Inferior parietal cortex (tissue), 1 donor: ENCODE data around the gene FBXO45.
A peak's percentile ranks its signal among the peaks of the same experiment; 100 is the strongest.
"Not testable (repeated sequence)": the region's sequence is repeated elsewhere in the genome, so short reads cannot be mapped to it uniquely, and the experiment has no call there.

Experiments
- DNase-seq: peaks from one replicate; pipeline ENCODE4 v3.0.0-alpha.2; 2016; ENCODE audit errors: extremely low spot score

The FBXO45 gene

DNA sequence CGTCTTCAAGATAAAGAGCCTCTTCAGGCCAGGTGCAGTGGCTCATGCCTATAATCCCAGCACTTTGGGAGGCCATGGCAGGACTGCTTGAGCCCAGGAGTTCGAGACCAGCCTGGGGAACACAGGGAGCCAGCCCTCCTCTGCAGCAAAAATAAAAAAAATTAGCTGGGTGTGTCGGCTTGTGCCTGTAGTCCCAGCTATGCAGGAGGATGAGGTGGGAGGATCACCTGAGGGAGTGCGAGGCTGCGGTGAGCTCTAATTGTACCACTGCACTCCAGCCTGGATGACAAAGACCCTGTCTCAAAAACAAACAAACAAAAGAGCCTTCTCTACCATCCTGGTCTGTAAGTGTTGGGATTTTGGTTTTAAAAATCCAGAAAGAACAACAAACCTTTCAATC, 11.2 kb upstream of the FBXO45 start:
- no peak for DNase-seq

DNA sequence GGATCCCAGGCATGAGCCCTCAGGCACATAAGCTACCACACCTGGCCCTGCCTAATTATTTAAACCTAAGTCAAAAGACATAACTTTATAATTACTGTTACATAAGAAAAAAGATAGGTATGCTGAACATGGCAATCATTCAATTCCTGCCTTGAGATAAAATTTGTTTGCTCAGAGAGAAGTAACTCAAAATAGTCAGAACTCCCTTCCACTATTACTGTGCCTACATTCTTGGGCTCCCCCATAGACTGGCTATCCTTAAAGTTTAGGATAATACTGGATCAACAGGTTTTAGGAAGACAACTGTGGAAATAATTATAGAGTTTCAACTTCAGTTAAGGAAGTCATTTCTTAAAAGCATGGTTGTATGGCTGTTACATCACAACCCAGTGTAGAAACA, 10.0 kb upstream of the FBXO45 start:
- no peak for DNase-seq

DNA sequence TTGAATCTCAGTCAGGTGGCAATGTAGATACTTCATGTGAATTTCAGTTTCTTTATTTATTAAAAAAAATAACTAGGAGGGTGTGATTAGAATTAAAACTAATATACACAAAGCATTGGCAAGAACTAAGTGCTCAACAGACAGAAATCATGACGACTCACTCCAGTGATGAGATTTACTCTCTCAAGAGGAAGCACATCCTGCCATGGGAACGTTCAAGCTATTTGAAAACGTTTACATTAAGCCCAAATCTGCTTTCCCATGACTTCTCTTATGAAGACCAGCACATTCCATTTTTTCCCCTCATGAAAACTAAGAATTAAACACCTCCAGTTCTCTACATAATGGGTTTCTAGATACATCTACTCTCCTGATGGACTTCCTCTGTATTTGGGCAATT, 8.6 kb upstream of the FBXO45 start:
- no peak for DNase-seq

DNA sequence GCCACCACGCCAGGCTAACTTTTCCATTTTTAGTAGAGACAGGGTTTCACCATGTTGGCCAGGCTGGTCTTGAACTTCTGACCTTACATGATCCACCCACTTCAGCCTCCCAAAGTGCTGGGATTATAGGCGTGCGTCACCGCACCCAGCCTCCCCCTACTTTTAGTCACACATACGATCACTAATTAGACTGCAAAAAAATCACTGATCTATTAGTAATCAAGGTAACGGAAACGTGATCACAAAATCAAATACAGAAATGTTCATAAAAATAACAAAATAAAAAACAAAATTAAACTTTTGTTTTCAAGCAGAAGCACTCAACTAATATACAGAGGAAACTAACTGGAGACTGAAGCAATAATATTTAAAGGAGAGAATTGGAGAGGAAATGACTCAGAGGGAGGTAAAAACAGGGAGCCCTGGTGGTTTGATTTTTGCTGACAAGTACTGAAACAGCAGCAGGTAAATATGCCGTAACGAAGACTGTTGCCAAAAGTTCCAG, 4.7 kb upstream of the FBXO45 start:
- no peak for DNase-seq

DNA sequence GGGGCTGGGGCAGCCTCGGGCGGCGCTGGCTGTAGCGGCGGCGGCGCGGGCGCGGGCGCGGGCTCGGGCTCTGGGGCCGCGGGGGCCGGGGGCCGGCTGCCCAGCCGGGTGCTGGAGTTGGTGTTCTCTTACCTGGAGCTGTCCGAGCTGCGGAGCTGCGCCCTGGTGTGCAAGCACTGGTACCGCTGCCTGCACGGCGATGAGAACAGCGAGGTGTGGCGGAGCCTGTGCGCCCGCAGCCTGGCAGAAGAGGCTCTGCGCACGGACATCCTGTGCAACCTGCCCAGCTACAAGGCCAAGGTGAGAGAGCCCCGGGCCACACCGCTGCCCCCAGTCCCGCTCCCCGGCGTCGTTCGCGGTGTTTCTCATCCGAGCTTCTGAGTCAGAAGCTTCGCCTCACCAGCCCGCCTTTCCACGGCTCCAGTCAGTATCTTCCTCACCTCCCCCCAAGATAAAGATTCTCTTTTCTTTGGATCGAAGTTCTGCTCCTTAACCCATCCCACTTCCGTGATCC, 600 bp downstream of the FBXO45 start:
- no peak for DNase-seq

DNA sequence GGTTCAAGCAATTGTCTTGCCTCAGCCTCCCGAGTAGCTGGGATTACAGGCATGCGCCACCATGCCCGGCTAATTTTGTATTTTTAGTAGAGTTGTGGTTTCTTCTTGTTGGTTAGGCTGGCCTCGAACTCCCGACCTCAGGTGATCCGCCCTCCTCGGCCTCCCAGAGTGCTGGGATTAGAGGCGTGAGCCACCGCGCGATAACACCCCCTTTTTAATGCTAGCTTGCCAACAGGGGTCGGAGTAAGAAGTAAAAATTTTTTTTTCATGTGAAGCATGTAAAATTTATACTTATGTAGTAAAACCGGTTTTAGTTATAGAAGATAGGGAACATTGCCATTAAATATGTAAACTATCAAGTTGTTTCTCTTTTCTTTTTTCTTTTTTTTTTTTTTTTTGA, 1.9 kb downstream of the FBXO45 start:
- not testable (repeated sequence) for DNase-seq

DNA sequence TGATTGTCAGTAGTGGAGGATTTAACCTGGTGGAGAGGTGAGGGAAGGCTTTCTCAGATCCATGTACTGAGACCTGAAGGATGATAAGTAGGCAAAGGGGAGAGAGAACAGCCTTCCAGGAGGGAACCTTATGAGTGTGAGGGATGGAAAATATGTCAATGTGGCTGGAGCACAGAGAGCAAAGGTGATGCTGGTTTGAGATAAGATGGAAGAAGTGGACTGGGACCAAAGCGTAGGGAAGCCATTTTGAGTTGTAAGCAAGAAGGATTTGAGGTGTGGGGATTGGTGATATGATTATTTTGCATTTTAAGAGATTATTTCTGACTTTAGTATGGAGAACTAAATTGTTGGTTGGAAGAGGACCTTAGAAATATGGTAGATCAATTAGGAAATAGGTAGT, 3.9 kb downstream of the FBXO45 start:
- no peak for DNase-seq

DNA sequence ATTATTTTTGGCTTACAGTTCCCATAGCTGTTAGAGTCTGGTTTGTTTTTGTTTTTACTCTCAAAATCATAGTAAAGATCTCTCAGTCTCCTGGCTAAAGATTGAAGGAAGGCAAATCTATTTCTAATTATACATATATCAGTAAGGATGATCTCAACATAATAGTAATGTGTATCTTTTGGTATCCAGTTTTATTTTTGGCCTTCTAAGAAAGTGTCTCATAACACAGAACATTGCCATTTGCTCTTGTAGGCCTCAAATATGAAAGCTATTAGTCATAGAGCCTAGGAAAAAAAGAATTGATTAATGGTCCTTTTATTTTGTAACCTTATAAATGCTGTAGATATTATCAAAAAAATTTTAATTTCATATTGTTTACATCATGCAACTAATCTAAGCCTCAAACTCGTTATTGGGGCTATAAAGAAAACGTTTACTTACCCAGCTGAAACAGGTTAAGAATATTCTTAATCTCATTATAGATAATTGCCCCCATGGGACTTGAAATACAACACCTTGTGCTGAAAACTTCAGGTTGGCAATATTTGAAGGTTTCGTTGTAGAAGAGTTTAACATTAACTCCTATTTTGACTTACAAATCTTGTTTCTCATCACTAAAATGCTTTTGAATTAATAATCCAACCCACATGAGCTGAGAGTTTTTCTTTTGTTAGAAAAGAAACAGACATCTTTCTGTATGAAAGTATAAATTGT, 16.7 kb downstream of the FBXO45 start:
- DNase-seq, result no peak

DNA sequence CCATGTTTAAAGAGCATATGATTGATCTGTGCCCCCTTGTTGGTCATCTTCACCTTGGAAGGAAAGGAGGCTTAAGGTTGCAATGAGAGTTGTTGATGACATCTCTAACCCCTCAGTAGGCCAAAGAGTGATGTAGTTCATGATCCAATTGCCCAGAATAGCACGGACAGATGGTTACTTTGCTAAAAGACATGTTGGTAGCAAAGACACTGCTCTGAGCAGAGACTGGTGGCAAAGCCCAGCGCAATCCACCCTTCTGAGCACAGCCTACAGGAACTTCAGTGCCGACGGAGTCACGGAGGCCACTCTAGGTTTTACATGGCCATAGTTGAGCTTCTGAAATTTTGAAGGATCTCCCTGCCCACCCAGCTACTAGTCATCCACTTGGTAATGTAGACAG, 21.8 kb downstream of the FBXO45 start:
- no peak for DNase-seq

DNA sequence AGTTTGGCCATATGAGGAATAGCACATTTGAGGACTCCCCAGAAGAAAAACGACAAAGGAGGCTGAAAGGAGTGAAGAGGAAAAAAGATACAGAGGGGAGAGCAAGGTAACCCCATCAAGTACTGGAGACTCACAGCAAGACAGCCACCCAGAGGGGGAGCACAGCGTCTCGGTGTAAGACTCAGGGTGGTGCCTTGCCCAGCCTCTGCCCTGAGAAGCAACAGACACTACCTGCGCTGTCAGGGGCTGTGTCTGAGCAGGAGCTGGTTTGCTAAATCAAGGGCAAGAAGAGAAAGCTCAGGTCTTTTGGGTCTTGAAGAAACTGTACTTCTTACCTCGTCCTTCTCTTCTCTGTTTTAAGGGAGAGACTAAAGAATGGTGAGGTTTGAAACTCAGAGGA, 27.9 kb downstream of the FBXO45 start:
- DNase-seq, result no peak

DNA sequence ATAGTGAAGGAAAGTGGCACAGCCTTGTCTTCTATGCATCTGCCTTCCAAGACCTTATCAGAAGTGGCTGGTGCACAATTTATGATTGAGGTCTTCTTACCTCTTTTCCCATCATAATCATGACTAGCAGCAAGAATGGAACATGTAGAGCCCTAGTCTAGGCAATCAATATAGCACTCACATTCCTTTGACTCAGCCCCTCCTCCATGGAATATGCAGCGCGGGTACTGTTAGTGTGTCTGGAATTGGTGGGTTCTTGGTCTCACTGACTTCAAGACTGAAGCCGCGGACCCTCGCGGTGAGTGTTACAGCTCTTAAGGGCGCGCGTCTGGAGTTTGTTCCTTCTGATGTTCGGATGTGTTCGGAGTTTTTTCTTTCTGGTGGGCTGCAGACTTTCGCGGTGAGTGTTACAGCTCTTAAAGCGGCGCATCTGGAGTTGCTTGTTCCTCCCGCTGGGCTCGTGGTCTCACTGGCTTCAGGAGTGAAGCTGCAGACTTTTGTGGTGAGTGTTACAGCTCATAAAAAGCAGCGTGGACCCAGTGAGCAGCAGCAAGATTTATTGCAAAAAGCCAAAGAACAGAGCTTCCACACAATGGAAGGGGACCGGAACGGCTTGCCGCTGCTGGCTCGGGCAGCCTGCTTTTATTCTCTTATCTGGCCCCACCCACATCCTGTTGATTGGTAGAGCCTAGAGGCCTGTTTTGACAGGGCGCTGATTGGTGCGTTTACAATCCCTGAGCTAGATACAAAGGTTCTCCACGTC, 29.7 kb downstream of the FBXO45 start:
- DNase-seq, result not testable (repeated sequence)

DNA sequence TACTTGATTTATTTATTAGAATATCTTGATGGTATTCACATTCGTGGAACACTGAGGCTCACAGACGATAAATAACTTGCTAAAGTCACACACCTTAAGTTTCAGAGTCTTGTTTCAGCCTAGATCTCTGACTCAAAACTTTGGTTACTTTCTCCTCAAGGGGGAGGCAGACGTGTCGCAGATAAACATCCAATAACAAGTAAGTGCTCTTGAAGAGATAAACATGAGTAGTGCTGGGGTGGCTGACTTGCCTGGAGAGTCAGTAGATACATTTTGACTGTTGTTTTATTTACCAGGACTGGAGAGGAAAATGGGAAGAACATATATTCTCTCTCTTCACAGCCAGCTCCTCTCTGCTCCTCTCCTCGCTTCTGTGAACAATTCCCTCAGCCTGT, 31.3 kb downstream of the FBXO45 start:
- DNase-seq, result no peak

DNA sequence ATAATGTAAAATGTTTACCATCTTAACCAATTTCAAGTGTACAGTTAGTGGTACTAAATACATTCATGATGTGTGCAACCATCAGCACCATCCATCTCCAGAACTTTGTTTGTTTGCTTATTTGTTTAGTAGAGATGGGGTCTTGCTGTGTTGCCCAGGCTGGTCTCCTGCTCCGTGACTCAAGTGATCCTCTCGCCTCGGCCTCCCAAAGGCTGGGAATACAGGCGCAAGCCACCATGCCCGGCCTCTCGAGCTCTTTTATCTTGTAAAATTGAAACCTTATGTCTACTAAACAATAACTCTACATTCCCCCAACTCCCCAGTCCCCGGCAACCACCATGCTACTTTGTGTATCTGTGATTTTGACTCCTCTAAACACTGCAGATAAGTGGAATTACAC, 31.9 kb downstream of the FBXO45 start:
- no peak for DNase-seq

DNA sequence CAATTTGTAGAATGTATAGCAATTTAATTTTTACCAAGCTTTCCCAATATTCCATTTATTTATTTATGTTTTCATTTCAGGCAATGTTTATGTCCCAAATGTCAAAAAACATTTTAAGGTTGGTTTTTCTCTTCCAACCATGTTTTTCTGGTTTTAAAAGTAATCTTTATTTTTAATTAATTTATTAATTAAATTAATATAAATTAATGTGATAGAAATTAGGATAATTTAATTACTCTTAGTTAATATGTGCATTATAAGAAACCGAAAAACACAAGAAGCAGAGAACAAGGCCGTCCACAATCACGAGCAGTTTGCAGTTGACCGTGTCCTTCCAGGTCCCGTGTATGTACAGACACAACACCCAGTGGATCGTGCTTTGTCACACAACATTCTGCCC, 34.2 kb downstream of the FBXO45 start:
- no peak for DNase-seq

DNA sequence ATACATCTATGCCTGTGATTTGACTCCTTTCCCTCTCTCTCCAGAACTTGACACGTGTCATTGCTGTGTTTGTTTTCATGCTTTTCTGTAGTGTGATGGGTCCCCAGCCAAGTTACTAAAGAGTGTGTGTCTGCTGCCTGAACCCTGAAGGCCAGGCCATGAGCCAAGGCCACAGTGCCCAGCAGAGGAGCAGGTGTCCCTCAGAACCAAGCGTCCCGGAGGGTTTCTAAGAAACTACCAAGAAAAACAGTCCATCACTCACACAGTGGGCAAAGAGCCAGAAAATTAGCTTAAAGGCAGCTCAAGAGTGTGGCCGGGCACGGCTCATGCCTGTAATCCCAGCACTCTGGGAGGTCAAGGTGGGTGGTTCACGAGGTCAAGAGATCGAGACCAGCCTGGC, 35.2 kb downstream of the FBXO45 start:
- no peak for DNase-seq

DNA sequence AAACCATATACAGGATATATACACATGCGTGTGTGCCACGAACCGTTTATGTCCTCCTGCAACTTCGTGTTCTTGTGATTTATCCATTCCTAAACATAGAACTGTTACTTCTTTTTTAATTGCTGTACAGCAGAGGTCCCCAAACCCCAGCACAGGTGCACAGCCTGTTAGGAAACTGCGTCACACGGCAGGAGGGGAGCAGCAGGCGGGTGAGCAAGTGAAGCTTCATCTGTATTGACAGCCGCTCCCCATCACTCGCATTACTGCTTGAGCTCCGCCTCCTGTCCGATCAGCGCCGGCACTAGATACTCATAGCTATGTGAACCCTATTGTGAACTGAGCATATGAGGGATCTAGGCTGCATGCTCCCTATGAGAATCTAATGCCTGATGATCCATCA, 36.1 kb downstream of the FBXO45 start:
- DNase-seq, result no peak

DNA sequence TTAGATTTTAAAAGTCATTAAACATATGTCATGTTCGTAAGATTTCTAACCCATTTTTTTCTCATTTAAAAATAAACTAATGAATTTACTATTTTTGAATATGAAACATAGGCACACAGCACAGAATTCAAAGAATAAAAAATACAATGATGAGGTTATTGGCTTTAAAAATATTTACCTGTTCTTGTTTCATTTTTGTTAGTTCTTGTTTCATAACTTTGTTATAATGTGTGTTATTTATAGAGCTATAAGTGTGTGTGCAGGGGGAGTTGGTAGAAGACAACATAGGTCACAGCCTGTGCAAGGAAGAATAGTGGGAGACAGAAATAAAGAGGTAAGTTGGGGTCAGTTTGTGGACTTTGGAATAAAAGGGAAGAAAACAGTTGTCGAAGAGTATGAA, 40.2 kb downstream of the FBXO45 start:
- DNase-seq, result no peak

DNA sequence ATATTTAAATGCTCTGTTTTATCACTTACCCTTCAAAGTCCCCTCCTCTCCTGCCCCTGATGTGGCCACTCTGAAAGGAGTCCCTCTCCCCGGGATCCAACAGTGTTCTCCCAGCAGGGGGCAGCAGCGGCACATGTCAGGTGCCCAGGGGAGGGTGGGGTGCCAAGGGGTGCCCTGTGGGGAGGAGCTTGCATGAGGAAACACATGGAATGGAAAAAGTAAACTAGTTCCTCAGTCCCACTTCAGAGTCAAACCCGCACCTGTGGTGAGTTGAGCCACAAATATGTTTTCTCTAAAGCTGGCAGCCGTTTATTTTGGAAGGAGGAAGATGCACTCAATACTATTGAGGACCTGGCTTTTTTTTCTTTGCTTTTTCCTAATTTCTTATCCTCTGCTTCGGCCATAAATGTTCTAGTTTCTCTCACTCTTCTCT, 40.9 kb downstream of the FBXO45 start:
- DNase-seq, result peak; percentile 82

DNA sequence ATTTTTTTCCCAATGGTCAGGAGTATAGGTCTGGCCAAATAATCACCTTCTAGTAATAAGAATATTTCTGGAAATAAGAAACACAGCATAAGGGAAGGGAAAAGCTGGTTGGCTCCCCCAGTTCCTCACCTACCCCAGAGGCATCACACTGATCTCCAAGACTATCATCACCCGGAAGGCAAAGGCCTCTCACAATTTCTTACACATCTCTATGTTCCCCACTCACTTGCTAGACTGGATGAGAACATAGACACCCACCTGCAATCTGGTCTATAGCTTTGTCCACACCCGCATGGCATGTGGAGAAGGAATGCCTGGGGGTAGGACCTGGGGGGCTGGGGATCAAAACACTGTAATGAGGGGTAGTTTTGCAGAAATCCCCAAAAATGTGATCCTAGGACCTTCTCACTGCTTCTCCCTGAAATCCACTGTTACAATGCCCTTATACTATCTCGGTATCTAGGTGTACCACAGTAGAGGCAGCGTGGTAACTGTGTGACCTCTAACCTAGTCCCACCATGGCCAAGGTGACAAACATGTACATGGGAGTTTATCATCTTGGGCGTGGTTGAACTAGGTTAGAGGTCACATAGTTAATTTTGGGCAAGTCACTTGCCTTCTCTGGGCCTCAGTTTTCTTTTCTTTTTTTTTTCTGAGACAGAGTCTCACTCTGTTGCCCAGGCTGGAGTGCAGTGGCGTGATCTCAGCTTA, 41.5 kb downstream of the FBXO45 start:
- DNase-seq, result no peak

DNA sequence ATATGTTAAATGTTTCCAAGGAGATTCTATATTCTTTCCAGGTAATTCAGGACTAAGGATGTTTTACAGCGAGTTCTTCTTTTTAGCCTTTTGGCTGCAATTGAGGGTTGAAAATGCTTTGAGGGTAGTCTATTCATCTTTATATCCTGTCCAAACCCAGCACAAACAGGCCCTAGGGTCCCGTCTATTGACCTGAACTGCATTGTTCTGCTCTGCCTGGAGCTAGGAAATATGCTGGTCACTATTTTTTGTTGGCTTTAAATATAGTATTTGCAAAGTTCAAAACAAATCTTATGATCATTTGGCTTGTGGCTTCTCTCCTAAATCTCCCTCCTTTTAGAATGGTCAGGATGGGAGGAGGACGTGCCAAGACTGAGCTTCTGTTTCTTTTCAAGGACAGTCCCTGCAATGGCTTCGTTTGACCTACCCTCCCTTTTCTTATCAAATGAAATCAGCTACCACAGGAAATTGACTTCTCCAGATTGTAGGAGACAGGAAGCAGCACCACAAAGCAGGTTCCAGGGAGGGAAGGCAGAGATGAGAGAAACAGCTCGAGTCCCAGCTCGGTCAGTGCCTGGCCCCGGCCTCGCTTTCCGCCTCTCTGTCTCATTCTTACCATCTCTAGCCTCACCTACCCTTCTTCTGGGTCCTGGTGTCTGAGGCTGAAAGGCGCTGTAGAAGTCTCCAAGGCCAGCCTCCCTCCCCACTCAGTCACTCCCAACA, 43.5 kb downstream of the FBXO45 start:
- DNase-seq, result no peak

DNA sequence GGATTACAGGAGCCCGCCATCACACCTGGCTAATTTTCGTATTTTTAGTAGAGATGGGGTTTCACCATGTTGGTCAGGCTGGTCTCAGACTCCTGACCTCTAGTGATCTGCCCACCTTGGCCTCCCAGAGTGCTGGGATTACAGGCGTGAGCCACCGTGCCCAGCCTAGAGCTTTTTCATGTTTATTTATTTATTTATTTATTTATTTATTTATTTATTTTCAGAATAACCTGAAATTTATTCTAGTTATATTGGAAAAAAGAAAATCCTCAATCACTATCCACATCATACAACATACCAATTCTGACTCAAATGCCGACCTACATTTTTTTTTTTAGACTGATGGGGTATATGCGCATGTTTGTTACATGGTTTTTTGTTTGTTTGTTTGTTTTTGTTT, 46.8 kb downstream of the FBXO45 start:
- not testable (repeated sequence) for DNase-seq

DNA sequence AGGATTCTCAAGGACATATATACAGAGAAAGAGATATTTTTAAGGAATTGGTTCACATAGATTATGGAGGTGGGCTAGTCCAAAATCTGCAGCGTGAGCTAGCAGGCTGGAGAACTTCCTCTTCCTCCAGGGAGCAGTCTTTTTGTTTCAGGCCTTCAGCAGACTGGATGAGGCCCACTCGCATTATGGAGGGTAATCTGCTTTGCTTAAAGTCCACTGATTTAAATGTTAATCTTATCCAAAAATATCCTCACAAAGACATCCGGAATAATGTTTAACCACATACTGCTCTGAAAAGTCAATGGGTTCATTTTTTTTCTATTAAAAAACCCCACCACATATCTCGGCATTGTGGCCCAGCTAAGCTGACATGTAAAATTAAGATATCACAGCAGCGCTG, 48.8 kb downstream of the FBXO45 start:
- DNase-seq, result no peak
